GM18909 (cell line): ENCODE data around the gene CACNA1B.
"Not testable (repeated sequence)": the region's sequence is repeated elsewhere in the genome, so short reads cannot be mapped to it uniquely, and the experiment has no call there.

Experiments
- ATAC-seq: cut with Tn5 transposase; IDR thresholded peaks from one replicate; pipeline ENCODE4 v1.9.1; 2021; ENCODE audit warnings: mild to moderate bottlenecking; ENCODE audit not compliant: unreplicated experiment, poor library complexity

CACNA1B gene

DNA sequence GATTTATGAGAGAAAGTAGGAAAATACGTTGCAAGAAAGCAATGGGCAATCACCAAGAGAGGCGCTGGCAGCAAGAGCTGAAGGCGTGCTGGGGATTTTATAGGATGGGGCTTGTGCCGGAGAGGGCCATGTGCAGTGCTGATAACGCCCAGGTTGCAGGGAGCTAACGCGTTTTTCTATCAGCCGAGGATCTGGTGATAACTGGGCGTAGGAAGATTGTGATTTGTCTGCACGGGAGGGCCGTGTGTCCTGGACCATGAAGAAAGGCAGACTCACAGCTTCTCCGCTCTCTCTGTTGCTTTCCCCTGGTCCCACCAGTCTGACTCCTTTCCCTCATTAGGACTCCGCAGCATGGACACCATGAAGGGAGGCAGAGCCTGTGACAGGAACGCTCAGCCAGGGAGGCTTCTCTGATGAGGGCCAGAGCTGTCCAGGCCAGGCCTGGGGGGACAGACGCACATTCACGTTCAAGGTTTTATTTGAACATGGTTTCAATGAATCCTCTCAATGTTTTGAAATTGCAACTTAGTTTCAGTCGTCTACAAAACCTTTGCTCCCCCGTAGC lies 11.9 kb upstream of the CACNA1B start:
- no peak for ATAC-seq

DNA sequence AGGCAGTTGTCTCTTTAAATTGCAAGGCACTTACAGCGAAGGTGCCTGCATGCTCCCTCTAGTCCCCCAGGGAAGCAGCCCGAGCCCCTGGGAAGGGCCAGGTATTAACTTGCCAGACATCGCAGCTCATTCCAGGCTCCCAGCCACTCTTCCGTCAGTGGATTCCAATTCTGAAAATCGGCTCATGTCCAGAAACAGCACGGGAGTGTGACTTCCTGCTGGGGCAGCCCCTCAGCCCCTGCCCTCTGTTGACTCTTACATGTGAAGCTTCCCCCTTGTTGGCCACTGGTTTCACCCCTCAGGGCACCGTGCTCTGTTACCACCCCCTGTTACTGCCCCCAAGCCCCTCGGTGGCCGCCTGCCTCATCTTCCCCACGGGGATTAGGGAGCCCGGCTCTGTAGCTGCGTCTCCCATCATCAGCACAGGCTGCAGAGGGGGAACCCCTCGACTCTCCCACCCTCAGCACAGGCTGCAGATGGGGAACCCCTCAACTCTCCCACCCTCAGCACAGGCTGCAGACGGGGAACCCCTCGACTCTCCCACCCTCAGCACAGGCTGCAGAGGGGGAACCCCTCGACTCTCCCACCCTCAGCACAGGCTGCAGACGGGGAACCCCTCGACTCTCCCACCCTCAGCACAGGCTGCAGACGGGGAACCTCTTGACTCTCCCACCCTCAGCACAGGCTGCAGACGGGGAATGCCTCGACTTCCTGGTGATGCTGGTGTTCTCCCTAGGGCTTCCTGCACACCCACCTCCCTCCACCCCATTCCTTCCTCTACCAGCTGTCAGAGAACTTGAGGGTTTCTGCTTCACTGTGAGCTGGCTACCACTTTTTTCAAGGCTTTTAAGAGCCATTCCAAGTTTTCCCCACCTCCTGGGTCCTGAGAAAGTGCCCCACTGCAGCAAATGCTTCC lies 11.1 kb upstream of the CACNA1B start:
- no peak for ATAC-seq

DNA sequence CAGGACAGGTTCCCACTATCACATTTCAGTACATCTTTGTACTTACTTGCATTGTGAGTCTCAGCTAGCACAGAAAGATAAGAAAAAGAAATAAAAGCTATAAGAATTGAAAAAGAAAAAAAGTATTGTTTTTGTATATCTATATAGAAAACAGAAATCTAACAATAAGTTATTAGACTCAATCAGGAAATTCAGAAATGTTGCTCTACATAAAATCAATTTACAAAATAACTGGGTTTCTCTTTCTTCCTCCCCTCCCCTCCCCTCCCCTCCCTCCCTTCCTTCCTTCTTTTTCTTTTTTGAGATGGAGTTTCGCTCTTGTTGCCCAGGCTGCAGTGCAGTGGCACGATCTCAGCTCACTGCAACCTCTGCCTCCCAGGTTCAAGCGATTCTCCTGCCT lies 7.2 kb upstream of the CACNA1B start:
- no peak for ATAC-seq

DNA sequence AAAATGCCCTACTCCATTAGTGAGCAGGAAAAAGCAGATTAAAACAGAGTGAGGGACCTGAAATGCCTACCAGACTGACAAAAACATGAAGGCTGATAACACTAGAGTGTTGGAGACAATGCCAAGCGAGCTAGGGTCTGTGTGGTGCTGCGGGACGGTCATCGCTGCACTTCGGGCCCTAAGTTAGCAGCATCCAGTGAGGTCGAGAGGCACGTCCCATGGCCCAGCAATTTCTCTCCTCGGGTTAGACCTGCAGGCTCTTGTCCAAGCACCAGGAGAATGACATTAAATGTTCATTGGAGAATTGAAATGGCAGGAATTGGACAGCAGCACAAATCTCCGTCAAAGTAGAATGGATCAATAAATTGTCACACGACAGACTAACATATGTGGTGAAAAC lies 5.3 kb upstream of the CACNA1B start:
- no peak for ATAC-seq

DNA sequence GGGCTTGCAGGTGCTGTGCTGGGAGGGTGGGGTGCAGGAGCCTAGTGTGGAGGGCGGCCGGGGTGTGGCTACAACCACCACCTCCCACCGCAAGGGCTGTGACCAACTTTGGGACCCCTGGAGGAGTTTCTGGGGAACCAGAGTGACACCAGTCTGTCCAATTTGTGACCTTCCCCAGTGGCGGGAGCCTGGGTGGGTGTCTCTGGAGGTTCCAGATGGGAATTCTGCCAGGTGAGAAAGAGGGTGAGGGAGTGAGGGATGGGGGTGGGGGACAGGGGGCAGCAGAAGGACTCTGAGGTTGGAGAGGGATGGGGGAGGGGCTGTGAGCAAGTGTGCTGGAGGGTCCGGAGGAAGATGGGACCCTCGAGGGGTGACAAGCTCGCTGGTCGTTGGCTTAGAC lies 4.2 kb upstream of the CACNA1B start:
- ATAC-seq = no peak

DNA sequence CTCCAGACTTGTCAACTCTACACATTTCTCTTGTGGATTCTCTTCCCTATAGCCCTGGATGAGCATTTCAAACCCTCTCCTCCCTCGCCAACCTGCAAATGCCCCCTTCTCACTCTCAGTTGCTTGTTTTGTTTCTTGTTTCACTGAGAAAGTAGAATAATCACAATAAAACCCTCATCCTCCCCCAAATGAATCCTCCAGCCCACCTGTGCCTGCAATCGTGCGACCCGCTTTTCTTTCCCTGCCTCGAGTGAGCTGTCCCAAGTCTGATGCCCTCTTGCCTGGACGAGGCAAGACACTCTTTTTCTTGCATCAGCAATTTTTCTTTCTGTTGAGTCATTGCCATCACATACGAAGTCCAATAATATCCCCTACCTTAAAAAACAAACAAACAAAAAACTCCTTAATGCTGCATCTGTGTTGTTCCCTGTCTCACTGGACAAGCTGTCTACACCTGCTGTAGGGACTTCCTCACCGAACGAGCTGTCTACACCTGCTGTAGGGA lies 3.7 kb upstream of the CACNA1B start:
- no peak for ATAC-seq

DNA sequence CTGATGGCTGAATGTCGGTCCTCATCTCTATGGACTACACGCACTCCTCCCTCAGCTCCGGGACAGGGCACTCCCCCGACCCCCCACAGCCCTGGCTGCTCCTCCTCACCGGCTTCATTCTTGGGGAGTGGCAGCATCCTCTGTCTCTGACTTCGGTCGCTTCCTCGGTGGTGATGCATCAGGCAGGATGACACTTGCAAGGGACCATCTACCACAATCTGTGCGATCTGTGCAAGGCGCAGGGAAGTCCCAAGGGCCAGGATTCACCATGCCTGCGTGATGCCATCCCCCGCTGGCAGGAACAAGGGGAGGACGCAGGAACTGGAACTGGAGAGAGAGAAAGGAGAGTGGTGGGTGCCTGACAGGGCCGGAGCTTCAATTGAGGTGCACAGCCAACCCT lies 2.2 kb upstream of the CACNA1B start:
- no peak for ATAC-seq

DNA sequence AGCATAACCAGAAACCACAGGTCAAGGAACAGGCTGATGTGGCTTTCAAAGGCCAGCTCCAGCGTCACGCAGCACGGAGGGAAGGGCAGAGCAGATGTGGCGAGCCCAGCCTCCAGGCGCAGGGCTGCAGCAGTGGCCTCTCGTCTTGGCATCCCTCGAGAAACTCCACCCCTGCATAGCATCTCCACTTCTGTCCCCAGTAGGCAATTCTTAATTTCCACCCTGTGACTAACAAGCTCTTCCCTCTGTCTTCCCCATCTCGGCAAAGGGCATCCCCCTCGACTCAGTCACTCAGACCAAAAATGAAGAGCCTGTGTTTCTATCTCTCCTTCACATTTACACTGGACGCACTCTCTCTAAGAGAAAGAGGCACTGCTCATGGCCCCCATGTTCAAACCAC lies 1.7 kb upstream of the CACNA1B start:
- no peak for ATAC-seq

DNA sequence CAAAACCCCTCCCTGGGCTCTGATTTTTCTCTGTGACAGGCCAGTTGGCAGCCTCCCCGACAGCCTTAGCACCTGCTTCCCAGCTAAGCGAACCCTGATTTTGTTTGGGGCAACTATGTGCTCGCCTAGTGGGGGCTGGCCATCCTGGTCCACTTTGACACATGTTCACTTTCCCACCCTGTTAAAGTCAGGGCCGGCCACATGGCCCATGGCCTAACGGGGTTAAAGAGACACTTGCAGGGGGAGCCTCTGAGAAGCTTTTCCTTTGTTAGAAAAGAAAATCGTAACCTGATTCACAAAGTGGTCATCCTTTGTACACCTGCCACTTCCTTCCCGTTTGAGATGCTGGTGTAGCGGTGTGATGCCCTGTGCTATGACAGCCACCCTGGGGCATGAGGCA lies 1.3 kb upstream of the CACNA1B start:
- no peak for ATAC-seq

DNA sequence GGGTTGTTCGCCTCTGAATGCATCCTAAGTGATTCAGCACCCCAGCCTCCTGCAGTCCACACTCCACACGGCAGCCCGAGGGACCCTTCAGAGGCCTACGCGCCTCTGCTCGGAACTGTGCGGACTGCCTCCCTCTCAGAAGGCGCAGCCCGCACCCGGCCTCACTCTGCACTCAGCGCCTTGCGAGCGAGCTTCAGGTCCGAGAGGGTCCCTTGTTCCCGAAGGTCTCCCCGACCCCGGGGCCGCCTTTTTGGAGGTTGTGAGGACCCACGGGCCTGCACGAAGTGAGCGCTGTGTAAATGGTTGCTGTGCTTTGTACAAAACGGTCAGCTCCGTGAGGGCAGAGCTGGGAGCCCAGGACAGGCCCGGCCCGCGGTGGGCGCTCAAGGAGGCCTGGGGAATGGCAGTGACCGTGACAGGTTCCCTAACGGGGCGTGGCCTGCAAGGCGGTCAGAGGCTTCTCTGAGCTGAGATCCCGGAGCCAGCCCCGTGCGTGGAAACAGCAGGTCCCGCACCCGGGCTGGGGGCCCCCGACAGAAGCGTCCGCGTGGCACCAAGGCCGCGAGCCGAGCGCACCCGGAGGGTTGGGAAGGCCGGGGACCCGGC lies 698 bp upstream of the CACNA1B start:
- no peak for ATAC-seq

DNA sequence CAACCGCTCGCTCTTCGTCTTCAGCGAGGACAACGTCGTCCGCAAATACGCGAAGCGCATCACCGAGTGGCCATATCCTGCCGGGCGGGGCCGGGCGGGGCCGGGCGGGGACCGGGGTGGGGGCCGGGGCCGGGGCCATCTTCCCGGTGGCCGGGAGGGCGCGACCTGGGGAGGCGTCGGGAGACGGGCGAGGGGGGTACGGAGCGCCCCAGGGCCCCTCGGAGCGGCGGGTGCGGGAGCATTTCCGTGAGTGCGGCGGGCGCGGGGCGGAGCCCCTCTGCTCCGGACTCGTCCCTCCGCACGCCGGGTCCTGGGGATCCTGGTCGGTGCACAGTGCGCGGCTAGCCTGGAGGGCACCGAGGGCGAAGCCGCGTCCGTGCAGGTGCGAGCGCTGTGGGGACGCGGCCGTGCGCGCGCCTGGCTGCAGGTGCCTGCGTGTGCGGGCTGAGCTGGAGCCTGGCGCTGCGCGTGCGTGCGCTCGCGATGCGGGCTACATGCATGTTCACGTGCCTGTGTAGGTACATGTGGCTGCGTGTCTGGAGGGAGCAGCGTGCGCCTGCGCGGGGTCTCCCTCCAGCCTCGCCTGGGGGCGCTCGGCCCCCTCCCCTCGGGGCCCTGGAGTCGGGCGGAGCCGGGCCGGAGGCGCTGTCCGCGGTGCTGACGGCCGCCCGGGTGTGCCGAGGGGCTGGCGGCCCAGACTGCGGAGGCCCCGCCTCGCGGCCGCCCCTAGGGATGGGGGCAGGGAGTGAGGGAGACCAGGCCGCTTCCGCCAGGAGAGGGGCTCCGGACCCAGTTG lies 762 bp downstream of the CACNA1B start:
- ATAC-seq = no peak

DNA sequence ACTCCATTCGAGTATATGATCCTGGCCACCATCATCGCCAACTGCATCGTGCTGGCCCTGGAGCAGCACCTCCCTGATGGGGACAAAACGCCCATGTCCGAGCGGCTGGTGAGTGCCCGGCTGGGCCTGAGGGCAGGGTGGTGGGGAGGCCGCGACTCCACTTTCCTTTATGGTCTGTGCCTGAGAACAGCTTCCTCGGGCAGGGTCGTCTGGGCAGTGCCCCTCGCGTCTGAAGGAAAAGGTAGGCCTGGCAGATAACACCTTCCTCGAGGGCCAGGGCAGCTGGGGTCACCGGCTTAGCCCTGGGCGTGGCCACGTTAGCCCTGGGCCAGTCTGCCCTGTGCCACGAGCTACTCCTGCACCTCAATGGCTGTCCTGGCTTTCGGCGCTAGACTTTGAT lies 1.5 kb downstream of the CACNA1B start:
- ATAC-seq = no peak

DNA sequence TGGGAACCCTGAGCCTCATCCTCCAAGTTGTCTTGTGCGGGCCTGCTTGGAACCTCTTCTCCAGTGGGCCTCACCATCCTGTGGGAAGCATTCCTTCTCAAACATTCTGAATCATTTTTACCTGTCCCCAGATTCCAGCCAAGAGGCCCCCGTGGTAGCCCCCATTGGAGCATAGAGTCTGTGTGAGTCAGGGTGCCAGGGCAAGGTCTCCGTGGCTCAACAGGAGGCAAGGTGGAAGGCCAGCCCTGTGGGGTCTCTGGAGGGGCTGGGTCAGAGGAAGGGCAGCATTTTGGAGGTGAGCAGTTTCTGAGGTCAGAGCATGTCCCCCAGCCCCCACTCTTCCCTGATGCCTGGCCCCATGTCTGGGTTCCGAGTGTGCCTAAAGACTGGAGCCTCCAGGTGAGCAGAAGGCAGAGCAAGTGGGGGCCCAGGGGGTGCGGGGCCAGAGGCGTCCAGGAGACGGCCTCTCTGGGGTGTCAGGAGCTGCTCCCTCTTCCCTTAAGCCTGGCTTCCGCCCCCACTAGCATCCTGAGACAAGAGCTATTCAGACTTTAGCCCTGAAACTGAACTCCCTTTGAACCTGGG lies 2.1 kb downstream of the CACNA1B start:
- no peak for ATAC-seq

DNA sequence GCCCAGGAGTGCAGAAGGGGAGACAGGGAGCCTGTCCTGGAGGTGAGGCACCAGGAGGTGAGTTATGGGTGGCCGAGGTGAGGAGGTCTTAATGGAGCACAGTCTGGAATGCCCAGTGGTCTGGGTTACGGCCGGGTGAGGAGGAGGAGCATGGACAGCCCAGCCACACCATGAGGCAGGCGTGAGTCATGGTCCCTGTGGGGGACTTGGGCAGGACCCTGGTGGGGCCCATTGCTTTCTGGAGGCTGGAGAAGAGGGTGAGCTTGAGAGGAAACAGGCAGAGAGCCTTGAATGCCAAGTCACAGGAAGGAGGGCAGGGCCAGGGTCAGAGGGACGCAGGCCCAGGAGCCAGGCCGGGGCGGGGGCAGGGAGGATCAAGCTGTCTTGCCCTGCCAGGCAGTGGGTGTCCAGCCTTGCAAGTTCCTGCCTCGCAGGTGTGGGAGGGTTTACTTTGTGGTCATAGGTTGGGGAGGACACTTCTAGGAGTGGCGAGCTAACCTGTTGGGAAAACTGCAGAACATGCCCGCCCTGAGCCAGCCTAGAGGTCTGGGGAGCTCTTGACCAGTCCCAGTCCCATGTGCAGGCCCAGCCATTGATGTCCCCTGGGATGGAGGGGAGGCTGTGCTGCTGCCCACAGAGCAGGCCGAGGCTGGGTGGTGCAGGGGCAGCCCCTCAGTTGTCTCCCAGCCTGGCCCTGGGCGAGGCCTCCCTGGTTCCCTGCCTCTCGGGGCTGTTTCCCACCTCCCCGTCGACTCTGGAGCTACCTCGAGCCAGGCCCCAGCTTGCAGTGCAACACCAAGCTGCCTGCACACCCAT lies 2.8 kb downstream of the CACNA1B start:
- ATAC-seq = no peak

DNA sequence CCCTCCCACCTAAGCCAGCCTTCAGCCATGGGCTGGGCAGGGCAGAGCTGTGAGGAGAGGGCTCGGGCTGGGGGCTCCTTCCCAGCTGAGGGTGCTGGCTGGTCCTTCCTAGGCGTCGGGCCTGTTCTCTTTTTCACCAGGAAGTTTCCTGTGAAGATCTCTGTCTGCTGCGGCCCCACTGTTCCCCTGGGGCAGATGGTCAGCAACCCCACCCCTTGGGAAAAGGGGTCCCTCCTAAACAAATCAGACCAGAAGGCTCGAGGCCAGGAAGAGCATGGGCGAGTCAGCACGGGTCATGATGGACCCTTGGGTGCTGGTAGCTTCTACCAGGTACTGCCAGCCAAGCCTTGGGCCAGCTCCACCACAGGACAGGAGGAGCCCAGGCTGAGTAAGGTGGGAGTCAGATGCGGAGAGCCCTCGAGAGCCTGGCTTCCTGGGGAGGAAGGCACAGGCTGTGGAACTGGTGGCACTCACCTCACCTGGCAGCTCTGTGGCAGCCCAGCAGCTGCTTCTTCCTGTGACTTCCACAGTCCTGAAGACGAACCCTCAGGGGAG lies 3.5 kb downstream of the CACNA1B start:
- no peak for ATAC-seq

DNA sequence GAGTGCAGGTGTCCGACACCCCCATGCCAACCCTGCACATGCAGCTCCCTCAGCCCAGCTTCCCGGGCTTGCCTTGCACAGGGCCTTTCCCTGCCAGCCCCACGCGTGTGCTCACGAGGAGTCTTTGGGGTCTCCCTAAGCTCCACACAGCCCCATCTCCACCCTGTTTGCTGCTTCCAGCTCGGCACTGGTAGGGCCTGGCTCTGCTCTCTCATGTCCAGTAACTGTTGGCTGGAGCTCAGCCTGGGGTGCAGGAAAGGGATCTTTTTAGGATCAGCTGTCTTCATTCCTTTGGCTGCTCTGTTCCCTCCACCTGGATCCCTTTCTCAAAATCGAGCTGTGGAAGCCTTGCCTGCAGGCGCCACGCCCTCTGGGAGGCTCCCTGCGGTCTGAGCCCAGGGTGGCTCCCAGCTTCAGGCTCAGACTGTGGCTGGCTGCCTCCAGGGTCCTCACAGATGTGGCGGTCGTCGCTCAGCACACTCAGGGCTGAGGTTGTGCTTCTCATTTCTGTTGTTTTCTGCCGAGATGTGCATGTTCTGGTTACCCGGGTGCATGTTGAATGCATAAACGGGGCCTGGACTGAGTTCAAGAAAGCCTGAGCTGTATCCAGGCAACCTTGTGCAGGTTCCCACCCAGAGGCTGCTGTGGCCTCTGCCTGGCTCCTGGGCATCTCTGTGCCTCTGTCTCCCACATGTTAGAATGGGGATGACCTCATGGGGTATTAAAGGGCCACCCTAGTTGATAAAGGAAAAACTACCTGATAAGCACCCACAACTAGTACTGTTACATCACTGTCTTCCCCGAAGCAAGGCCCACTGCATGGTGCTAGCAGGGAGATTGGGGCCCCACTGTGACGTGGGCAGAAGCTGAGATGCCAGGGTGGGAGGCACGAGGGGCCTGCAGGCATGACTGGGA lies 4.3 kb downstream of the CACNA1B start:
- ATAC-seq = no peak

DNA sequence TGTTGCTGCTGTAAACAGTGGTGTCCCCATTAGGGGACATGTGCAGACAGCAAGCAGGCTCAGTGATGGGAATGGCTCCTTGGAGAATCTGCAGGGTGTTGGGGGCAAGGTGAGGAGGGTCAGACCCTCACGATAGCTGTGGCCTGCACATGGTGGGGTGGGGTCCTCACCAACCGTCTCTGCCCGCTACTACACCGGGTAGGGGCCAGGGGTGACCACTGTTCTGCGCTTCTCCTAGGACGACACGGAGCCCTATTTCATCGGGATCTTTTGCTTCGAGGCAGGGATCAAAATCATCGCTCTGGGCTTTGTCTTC lies 4.9 kb downstream of the CACNA1B start:
- no peak for ATAC-seq

DNA sequence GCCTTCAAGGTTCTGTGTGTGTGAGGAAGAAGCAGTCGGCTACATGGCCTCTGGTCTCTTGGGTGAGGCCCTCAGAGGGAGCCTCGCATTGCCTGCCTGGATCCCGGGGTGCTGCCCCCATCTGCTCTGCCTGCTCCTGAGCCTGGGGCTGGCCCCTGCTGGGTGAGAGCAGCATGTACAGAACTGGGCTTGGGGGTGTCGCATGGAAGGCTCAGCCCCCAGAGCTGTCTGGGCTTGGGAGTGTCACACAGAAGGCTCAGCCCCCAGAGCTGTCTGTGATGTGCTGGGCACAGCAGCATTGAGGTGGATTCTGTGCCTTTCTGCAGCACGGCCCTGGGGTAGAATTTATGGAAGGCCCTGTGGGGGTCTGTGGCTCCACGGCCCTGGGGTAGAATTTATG lies 6.4 kb downstream of the CACNA1B start:
- not testable (repeated sequence) for ATAC-seq
